Uterus (tissue), 4 donors: ENCODE measurements around the gene AKAP12. TPM values are rescaled to one million over a fixed set of nuclear protein-coding genes. Genes with fewer than 3 reads are reported as not detected.

Experiments used
- DNase-seq, 2 donors: peaks; one replicate each; pipeline ENCODE4 v3.0.0-alpha.2; 2019 to 2020
- H3K27ac ChIP-seq, 2 donors: fragments of 200-600 bp; sonication (generic); 1 replicate in 1 of 2; 2 replicates in 1 of 2; pipeline ENCODE4 v1.5.1; 2016 to 2018
- H3K27me3 ChIP-seq, 2 donors: fragments of 200-600 bp; sonication (generic); one replicate each; pipeline ENCODE4 v1.5.1; 2018 to 2019; ENCODE audit warnings: control low read depth in 1 of 2
- H3K36me3 ChIP-seq, 2 donors: fragments of 200-600 bp; sonication (generic); one replicate each; pipeline ENCODE4 v1.5.1; 2019; ENCODE audit warnings: control low read depth in 1 of 2
- H3K4me1 ChIP-seq, 2 donors: fragments of 200-600 bp; sonication (generic); one replicate each; pipeline ENCODE4 v1.5.1; 2018 to 2019; ENCODE audit warnings: control low read depth in 1 of 2
- H3K4me3 ChIP-seq, 2 donors: fragments of 200-600 bp; sonication (generic); 1 replicate in 1 of 2; 2 replicates in 1 of 2; pipeline ENCODE4 v1.5.1; 2018 to 2019; ENCODE audit warnings: mild to moderate bottlenecking in 1 of 2
- H3K9me3 ChIP-seq, 2 donors: fragments of 200-600 bp; sonication (generic); one replicate each; pipeline ENCODE4 v1.5.1; 2019; ENCODE audit warnings: control low read depth in 1 of 2
- POLR2A ChIP-seq, 2 donors: fragments of 450-650 bp; IDR thresholded peaks; one replicate each; pipeline ENCODE4 v1.6.1; 2016; ENCODE audit warnings: antibody characterized with exemption in 2 of 2, mild to moderate bottlenecking in 1 of 2, moderate library complexity in 1 of 2
- intact Hi-C: fragments of 100-400 bp; cut with DNase I; formaldehyde crosslinking; loops from one replicate; pipeline ENCODE4 v1.15.1; 2023; ENCODE audit warnings: low total_unique reads
- total RNA-seq, 4 donors: library from RNA; depleted of rRNA in 3 of 4; stranded (reverse); fragments of >200 nt in 3 of 4; gene quantifications; one replicate each; pipeline versions ENCODE4 v1.1.0 to v1.2.4, GENCODE V29; 2014 to 2023
- TF ChIP-seq, protein P1 (sequence below), 4 experiments: fragments of 200-600 bp in 2 of 4; fragments of 450-650 bp in 2 of 4; sonication (generic) in 2 of 4; IDR thresholded peaks; one replicate each; pipeline ENCODE4 v1.5.1; 2016 to 2019; ENCODE audit warnings: antibody characterized with exemption in 4 of 4, mild to moderate bottlenecking in 2 of 4, moderate library complexity in 1 of 4
- donor health status: DM: yes; HTN: yes; CAD: no.

AKAP12 gene
- total RNA-seq, 4 donors from 2014 or later = 47.6 to 218 (median 70.2) TPM

GRCh38 chr6:151205721-151206600, 33.8 kb upstream of the AKAP12 start:
- no peaks in the 10 kb centered on the region for H3K36me3 ChIP-seq
- H3K4me1 ChIP-seq = no peaks in the 10 kb centered on the region
- intact Hi-C loops = loop anchor here (5.0 kb wide), 1 partner anchor 361 kb away; no protein-coding TSS in a partner anchor
- no peaks in the 10 kb centered on the region for H3K27me3 ChIP-seq
- TF ChIP-seq, protein P1, sequence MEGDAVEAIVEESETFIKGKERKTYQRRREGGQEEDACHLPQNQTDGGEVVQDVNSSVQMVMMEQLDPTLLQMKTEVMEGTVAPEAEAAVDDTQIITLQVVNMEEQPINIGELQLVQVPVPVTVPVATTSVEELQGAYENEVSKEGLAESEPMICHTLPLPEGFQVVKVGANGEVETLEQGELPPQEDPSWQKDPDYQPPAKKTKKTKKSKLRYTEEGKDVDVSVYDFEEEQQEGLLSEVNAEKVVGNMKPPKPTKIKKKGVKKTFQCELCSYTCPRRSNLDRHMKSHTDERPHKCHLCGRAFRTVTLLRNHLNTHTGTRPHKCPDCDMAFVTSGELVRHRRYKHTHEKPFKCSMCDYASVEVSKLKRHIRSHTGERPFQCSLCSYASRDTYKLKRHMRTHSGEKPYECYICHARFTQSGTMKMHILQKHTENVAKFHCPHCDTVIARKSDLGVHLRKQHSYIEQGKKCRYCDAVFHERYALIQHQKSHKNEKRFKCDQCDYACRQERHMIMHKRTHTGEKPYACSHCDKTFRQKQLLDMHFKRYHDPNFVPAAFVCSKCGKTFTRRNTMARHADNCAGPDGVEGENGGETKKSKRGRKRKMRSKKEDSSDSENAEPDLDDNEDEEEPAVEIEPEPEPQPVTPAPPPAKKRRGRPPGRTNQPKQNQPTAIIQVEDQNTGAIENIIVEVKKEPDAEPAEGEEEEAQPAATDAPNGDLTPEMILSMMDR (IDR thresholded peaks at IDR 0.05) = no peak
- TF ChIP-seq POLR2A (IDR thresholded peaks at IDR 0.05) = no peak
- no peak overlapping the region for H3K4me3 ChIP-seq
- DNase-seq = no peak
- no peaks in the 10 kb centered on the region for H3K9me3 ChIP-seq
- no peak overlapping the region for H3K27ac ChIP-seq

GRCh38 chr6:151207674-151208073, 32.1 kb upstream of the AKAP12 start:
- no peak for TF ChIP-seq POLR2A (IDR thresholded peaks at IDR 0.05)
- TF ChIP-seq, protein P1 (IDR thresholded peaks at IDR 0.05) = no peak
- intact Hi-C loops = loop anchor here (5.0 kb wide), 1 partner anchor 360 kb away; no protein-coding TSS in a partner anchor
- H3K9me3 ChIP-seq = no peaks in the 10 kb centered on the region
- H3K27ac ChIP-seq = no peak overlapping the region
- DNase-seq = no peak
- no peaks in the 10 kb centered on the region for H3K27me3 ChIP-seq
- no peaks in the 10 kb centered on the region for H3K4me1 ChIP-seq
- no peak overlapping the region for H3K4me3 ChIP-seq
- no peaks in the 10 kb centered on the region for H3K36me3 ChIP-seq

- intact Hi-C loops = loop anchor here (5.0 kb wide), 1 partner anchor 358 kb away; no protein-coding TSS in a partner anchor
- H3K4me1 ChIP-seq = no peaks in the 10 kb centered on the region
- H3K9me3 ChIP-seq = no peaks in the 10 kb centered on the region
- TF ChIP-seq POLR2A (IDR thresholded peaks at IDR 0.05) = no peak
- TF ChIP-seq, protein P1 (IDR thresholded peaks at IDR 0.05) = no peak
- DNase-seq = no peak
- H3K27ac ChIP-seq = no peak overlapping the region
- H3K27me3 ChIP-seq = no peaks in the 10 kb centered on the region
- no peak overlapping the region for H3K4me3 ChIP-seq
- H3K36me3 ChIP-seq = no peaks in the 10 kb centered on the region
Observed at GRCh38 chr6:151209071-151209831, 30.5 kb upstream of the AKAP12 start.

DNA sequence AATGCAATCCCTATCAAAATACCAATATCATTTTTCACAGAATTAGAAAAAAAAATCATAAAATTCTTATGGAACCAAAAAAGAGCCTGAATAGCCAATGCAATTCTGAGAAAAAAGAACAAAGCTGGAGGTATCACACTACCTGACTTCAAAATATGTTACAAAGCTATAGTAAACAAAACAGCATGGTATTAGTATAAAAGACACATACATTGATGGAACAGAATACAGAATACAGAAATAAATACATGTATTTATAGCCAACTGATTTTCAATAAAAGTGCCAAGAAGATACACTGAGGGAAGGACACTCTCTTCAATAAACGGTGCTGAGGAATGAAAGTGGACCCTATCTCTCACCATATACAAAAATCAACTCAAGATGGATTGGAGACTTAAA, 28.7 kb upstream of the AKAP12 start:
- no peak overlapping the region for H3K27ac ChIP-seq
- DNase-seq = no peak
- TF ChIP-seq, protein P1 (IDR thresholded peaks at IDR 0.05) = no peak
- TF ChIP-seq POLR2A (IDR thresholded peaks at IDR 0.05) = no peak
- H3K36me3 ChIP-seq = no peaks in the 10 kb centered on the region
- no peaks in the 10 kb centered on the region for H3K4me1 ChIP-seq
- intact Hi-C loops = no loop called here
- no peaks in the 10 kb centered on the region for H3K27me3 ChIP-seq
- H3K9me3 ChIP-seq = no peaks in the 10 kb centered on the region
- H3K4me3 ChIP-seq = no peak overlapping the region

DNA sequence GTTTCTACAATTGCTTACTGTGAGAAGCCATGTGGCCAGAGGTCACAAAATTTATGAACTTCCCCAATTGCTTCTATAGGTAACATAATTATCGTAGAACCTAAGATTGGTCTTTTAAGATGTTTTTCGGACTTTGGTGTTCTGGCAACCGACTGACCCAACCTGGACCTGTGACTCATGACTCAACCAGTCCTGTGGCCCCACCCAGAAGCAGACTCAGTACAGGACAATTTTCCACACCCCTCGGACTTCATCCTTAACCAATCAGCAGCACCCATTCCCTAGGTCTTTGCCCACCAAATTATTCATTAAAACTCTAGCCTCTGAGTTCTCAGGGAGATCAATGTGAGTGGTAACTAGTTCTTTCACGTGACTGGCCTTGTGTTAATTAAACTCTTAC, 26.4 kb upstream of the AKAP12 start:
- Histone ChIP-seq H3K9me3 (no peaks in the 10 kb centered on the region), H3K4me1 (no peaks in the 10 kb centered on the region), H3K27ac (no peak overlapping the region), H3K36me3 (no peaks in the 10 kb centered on the region), H3K4me3 (no peak overlapping the region), H3K27me3 (no peaks in the 10 kb centered on the region)
- intact Hi-C loops = no loop called here
- no peak for TF ChIP-seq POLR2A (IDR thresholded peaks at IDR 0.05)
- TF ChIP-seq, protein P1 (IDR thresholded peaks at IDR 0.05) = no peak
- DNase-seq = no peak
